Fibroblast of skin of abdomen (primary cell): ENCODE measurements around the gene ESPNL. TPM values are rescaled to one million over a fixed set of nuclear protein-coding genes. Genes with fewer than 3 reads are reported as not detected.
A peak's percentile ranks its signal among the peaks of the same experiment; 100 is the strongest.
"Not testable (repeated sequence)": the region's sequence is repeated elsewhere in the genome, so short reads cannot be mapped to it uniquely, and the experiment has no call there.

Source experiments
- DNase-seq: peaks from one replicate; pipeline ENCODE4 v3.0.0-alpha.2; 2013
- polyA plus RNA-seq, 2 experiments: library from polyadenylated mRNA; unstranded; fragments of 120-200 nt; gene quantifications; one replicate each; pipeline ENCODE4 v1.2.1, GENCODE V29; 2013; ENCODE audit not compliant: insufficient read length in 2 of 2

The ESPNL gene
- polyA plus RNA-seq (2013, experiment 1 of 2; ENCODE audit: insufficient read length): 6.4 TPM
- 6.4 TPM for polyA plus RNA-seq (2013, experiment 2 of 2; ENCODE audit: insufficient read length)

DNA sequence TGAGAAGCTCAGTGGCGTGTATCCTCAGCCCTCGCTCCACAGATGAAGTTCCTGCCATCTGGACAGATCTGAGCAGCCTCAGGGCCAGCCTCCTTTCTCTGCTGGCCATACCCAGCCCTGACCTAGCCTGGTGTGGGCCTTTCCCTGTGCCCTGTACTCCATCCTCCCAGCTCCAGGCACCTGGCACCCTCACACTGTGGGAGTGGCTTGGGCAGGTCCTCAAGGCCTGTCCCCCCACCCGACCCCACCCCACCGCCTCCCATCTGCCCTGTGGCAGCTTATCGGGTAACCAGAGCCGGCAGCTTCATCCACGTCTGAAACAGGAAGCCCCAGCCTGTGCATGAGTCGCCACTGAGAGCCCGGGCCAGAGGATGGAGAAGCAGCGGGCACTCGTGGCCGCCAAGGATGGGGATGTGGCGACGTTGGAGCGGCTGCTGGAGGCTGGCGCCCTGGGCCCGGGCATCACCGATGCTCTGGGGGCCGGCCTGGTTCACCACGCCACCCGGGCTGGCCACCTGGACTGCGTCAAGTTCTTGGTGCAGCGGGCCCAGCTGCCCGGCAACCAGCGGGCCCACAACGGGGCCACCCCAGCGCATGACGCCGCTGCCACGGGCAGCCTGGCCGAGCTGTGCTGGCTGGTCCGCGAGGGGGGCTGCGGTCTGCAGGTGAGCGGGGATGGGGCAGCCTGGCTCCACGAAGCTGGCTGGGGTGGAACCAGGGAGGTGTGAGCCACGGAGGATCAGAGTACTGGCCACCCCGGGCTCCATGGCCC is at the start of gene ESPNL:
Gene ESPNL, plus strand, starts transcription at position 292 of the 772 bp plus-strand sequence. Its CDS starts 80 bp downstream, at position 372.
- no peak for DNase-seq

GRCh38 chr2:238053191-238053776 is 46.9 kb upstream of the ESPNL start:
- DNase-seq: peak; percentile 14

GRCh38 chr2:238055841-238056240 is 44.3 kb upstream of the ESPNL start:
- DNase-seq: no peak

DNA sequence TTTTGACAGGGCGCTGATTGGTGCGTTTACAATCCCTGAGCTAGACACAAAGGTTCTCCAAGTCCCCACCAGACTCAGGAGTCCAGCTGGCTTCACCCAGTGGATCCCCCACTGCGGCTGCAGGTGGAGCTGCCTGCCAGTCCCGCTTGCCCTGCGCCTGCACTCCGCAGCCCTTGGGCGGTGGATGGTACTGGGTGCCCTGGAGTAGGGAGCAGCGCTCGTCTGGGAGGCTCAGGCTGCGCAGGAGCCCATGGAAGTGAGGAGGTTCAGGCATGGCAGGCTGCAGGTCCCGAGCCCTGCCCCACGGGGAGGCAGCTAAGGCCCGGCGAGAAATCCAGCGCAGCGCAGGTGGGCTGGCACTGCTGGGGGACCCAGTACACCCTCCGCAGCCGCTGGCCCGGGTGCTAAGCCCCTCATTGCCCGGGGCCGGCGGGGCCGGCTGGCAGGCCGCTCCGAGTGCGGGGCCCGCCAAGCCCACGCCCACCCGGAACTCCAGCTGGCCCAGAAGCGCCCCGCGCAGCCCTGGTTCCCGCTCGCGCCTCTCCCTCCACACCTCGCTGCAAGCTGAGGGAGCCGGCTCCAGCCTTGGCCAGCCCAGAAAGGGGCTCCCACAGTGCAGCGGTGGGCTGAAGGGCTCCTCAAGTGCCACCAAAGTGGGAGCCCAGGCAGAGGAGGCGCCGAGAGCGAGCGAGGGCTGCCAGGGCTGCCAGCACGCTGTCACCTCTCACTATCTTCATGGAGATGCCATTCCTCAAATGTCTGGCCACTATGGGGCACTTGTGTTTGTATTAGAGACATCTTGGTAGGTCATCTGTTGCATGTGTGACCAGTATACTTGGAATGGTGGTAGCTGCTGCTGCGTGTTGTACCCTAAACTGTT is 42.2 kb upstream of the ESPNL start:
- not testable (repeated sequence) for DNase-seq

DNA sequence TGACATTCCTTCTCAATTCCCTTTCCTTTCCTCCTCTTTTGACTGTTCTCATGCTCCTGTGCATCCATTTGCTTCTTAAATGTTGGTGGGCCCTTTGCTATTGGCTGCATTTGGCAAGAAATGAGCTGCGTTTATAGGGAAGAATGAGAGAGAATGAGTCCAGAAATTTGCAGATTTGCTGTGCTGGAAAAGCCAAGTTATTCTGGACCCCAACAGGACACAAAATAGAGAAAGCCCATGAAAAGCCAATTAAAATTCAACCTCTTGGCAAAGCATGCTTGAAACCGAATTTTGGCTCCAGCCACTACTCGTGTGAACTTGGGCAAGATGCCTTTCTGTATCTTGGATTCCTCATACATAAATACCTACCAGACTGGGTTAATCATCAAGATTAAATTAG is 40.6 kb upstream of the ESPNL start:
- no peak for DNase-seq

- DNase-seq: peak; percentile 7
These were observed 40.0 kb upstream of the ESPNL start for GRCh38 chr2:238060096-238060541.

DNA sequence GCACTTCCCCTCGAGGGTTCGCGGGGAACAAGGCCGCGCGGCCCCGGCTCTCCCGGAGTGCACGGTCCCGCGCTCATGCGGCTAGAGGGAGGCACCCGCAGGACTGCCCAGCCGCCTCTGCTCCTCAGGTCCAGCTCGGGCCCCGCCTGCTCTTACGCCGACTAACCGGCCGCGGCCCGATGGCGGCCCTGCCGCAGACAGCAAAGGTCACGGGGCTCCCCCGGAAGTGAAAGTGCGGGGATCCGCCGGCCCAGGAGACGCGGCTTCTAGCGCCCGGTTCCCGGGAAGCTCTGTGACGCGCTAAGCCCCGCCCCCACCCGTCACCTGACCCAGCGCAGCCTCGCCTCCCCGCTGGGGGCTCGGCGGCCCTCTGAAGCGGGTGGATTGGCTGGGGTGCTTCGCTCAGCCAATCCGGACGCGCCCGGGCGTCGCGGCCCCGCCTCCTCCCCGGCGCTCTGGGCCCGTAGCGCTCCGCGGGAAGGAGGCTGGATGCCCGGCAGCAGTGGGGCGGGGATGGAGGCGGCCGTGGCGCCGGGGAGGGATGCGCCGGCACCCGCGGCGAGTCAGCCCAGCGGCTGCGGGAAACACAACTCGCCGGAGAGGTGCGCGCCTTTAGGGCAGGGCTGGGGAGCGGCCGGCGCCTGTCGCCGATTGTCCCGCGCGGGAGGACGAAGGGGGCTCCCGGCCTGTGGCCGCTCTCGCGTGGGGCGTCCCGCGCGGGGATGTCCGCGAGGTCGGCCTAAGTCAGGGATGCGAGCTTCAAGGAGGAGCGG is 39.4 kb upstream of the ESPNL start, which contains the start of gene SCLY:
Gene SCLY, plus strand, starts transcription at position 460 of the 773 bp plus-strand sequence. Its CDS starts 54 bp downstream, at position 514.
- DNase-seq: peak; percentile 98

GRCh38 chr2:238061315-238062202 is 38.6 kb upstream of the ESPNL start:
- peak; percentile 32 for DNase-seq

GRCh38 chr2:238063414-238064189 is 36.5 kb upstream of the ESPNL start:
- no peak for DNase-seq

DNA sequence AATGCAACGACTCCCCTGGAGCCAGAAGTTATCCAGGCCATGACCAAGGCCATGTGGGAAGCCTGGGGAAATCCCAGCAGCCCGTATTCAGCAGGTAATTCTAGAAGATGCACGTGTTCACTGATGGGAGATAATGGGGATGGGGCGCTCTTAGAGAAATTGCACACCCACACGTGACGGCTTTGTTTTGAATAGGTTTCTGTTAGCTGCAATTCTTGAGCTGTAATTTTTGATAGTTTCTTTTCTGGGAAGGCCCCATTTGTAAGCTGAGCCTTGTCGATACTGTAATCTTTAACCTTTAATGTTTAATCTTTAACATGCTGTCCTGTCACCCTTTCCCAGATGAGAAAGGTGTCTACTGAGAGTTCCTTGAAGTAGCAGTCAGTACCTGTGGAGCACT is 35.8 kb upstream of the ESPNL start:
- no peak for DNase-seq

GRCh38 chr2:238065071-238065846 is 34.9 kb upstream of the ESPNL start:
- no peak for DNase-seq

DNA sequence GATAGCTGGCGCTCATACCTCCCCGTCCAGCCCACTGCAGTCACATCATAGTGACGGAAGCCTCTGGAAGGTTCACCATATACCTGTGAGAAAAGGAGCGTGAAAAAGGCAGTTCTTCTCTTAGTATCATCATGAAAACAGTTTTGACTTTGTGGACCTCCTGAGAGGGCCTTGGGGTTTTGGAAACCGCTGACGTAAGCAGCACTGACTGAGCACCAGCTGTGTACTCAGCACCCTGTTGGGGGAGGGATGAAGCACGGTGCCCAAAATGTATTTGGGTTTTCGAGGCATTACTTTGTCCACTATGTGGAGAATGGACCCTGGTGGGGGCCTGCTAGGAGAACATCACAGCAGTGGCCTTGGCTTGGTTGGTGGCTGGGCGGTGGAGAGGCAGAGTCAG is 33.9 kb upstream of the ESPNL start:
- no peak for DNase-seq

DNA sequence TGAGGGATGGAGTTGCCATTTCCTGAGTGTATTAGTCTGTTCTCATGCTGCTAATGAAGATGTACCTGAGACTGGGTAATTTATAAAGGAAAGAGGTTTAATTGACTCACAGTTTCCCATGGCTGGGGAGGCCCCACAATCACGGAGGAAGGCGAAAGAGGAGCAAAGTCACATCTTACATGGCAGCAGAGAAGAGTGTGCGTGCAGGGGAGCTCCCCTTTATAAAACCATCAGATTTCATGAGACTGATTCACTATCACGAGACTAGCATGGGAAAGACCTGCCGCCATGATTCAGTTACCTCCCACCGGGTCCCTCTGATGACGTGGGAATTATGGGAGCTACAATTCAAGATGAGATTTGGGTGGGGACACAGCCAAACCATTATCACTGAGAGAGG is 33.4 kb upstream of the ESPNL start:
- DNase-seq: not testable (repeated sequence)

DNA sequence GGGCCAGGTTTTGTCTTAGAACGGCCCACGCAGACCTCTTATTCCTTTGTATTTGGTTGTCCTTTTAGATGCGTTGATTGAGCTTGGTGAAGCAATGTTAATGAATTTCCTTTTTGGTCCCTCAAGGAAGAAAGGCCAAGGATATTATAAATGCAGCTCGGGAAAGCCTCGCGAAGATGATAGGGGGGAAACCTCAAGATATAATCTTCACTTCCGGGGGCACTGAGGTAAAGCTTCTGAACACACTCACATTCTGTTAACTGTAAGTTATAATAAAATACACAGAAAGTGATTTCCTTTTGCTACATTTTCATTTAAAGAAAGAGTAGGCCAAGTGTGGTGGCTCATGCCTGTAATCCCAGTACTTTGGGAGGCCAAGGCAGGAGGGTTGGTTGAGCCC is 32.2 kb upstream of the ESPNL start:
- DNase-seq: no peak

DNA sequence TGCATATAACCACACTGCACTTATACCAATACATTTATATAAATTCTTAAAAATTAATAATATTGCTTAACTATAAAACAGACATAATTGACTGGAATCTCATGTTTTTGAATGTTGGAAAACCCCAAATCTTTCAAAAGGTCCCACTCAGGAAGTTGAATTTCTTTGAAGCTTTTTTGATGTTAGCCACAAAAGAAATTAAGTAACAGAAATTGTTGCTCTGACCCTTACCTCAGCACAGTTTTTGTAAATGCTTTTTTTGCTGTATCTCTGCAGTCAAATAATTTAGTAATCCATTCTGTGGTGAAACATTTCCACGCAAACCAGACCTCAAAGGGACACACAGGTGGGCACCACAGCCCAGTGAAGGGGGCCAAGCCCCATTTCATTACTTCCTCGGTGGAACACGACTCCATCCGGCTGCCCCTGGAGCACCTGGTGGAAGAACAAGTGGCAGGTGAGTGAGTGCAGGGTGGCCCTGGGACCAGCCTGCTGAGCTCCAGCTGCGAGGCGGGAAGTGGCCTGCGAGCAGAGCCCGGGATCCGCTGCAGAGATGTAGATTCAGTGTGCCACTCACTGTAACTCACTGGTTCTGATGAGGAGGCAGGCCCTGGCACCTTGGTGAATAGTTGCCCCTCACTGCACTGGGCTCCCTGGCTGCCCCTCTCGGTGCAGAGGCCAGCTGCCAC is 31.0 kb upstream of the ESPNL start:
- no peak for DNase-seq

- DNase-seq: no peak
These were observed 30.3 kb upstream of the ESPNL start for GRCh38 chr2:238069877-238070276.

GRCh38 chr2:238075397-238075796 is 24.7 kb upstream of the ESPNL start:
- no peak for DNase-seq

DNA sequence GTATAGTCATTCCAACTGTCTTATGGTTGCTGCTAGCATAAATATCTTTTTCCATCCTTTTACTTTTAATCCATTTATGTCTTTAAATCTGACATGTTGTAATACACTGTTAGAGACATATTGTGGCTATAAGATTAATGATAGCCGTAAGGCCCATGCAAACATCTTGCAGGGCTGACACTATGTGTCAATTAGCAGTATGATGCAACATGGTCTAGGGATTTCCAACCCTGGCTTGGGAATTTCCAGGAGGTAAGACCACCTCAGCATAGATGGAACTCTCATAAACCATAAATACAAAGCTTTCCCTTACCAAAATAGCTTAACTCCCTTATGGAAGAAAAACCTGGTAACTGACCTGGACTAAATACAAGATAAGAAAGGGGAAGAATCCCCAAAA is 22.8 kb upstream of the ESPNL start:
- DNase-seq: peak; percentile 71

- DNase-seq: no peak
These were observed 20.2 kb upstream of the ESPNL start for GRCh38 chr2:238079874-238080327.
